Measurements from ENCODE around the gene CNGB1. TPM values are rescaled to one million over a fixed set of nuclear protein-coding genes. Genes with fewer than 3 reads are reported as not detected.

Gene CNGB1
- under 1 TPM in 1 of 4 donors, not detected in 3; 0.13 TPM for total RNA-seq

- Histone ChIP-seq H3K9me3 (no peaks in the 10 kb centered on the region), H3K4me1 (no peaks in the 10 kb centered on the region), H3K27me3 (no peaks in the 10 kb centered on the region), H3K27ac (no peak within 1 kb of the TSS), H3K4me3 (replicated peaks in 1 of 3) (no peak within 1 kb of the TSS), H3K36me3 (no peaks in the 10 kb centered on the region)
- intact Hi-C loops (cut with DNase I): no loop called here
- no peak for DNase-seq
- no peak for TF ChIP-seq CTCF (IDR thresholded peaks at IDR 0.05)
- TF ChIP-seq POLR2A (IDR thresholded peaks at IDR 0.05): no peak
- 80 to 87% methylated on average over 3 to 5 of the region's 6 CpGs for WGBS, 2 donors
Measured at GRCh38 chr16:57970970-57971369, at the start of gene CNGB1. TSS of gene CNGB1 (minus strand) at chr16:57971128. CDS start at chr16:57967286, 3,842 bp downstream.

- peaks cover 29 to 32% of the 10 kb centered on the region in 2 donors for H3K4me1 ChIP-seq
- intact Hi-C loops (cut with DNase I): loop anchor here (5.0 to 10.0 kb wide), 3 partner anchors 102 to 435 kb away; partner anchors contain the start of gene CSNK2A2
- no peaks in the 10 kb centered on the region for H3K27me3 ChIP-seq
- 82 to 83% methylated on average over 8 of the region's 8 CpGs for WGBS, 2 donors
- no peak for DNase-seq
- TF ChIP-seq POLR2A (IDR thresholded peaks at IDR 0.05) (no peak), CTCF (IDR thresholded peaks at IDR 0.05) (no peak)
- no peak overlapping the region for H3K4me3 ChIP-seq (replicated peaks in 1 of 3)
- H3K27ac ChIP-seq: no peak overlapping the region
- H3K36me3 ChIP-seq: peaks cover 3 to 6% of the 10 kb centered on the region in 2 donors
- H3K9me3 ChIP-seq: no peaks in the 10 kb centered on the region
Measured at GRCh38 chr16:58019866-58020538, 49.1 kb upstream of the CNGB1 start.

GRCh38 chr16:58018803-58019202 is 47.9 kb upstream of the CNGB1 start:
- intact Hi-C loops (cut with DNase I): loop anchor here (5.0 to 10.0 kb wide), 2 partner anchors 178 to 434 kb away; partner anchors contain the start of gene CSNK2A2

GRCh38 chr16:58016840-58017446 is 46.0 kb upstream of the CNGB1 start:
- Histone ChIP-seq H3K36me3 (peaks cover 6 to 10% of the 10 kb centered on the region in 2 donors), H3K9me3 (no peaks in the 10 kb centered on the region), H3K4me3 (replicated peaks in 1 of 3) (no peak overlapping the region), H3K4me1 (peaks cover 0 to 1% of the 10 kb centered on the region in 2 donors), H3K27me3 (no peaks in the 10 kb centered on the region), H3K27ac (no peak overlapping the region)
- WGBS, 2 donors: 57 to 59% methylated on average over 12 of the region's 12 CpGs
- no peak for TF ChIP-seq CTCF (IDR thresholded peaks at IDR 0.05)
- TF ChIP-seq POLR2A (IDR thresholded peaks at IDR 0.05): no peak
- DNase-seq: no peak
- intact Hi-C loops (cut with DNase I): loop anchor here (5.0 to 10.0 kb wide), 2 partner anchors 180 to 432 kb away; partner anchors contain the start of gene CSNK2A2

More at GRCh38 chr16:58018803-58019202, 47.9 kb upstream of the CNGB1 start:
- Histone ChIP-seq H3K9me3 (no peaks in the 10 kb centered on the region), H3K36me3 (peaks cover 6% of the 10 kb centered on the region in 2 donors), H3K27me3 (no peaks in the 10 kb centered on the region), H3K4me3 (replicated peaks in 1 of 3) (no peak overlapping the region), H3K27ac (no peak overlapping the region), H3K4me1 (peaks cover 17 to 20% of the 10 kb centered on the region in 2 donors)
- no peak for DNase-seq
- no peak for TF ChIP-seq POLR2A (IDR thresholded peaks at IDR 0.05)
- TF ChIP-seq CTCF (IDR thresholded peaks at IDR 0.05): no peak
- 90 to 92% methylated on average over 5 to 6 of the region's 7 CpGs for whole genome bisulfite sequencing, 2 donors
